Measurements from ENCODE around the gene ILKAP. TPM values are rescaled to one million over a fixed set of nuclear protein-coding genes. Genes with fewer than 3 reads are reported as not detected.

Gene ILKAP
- total RNA-seq, 3 donors from 2014 or later: 31.4 to 43.9 (median 38.3) TPM

DNA sequence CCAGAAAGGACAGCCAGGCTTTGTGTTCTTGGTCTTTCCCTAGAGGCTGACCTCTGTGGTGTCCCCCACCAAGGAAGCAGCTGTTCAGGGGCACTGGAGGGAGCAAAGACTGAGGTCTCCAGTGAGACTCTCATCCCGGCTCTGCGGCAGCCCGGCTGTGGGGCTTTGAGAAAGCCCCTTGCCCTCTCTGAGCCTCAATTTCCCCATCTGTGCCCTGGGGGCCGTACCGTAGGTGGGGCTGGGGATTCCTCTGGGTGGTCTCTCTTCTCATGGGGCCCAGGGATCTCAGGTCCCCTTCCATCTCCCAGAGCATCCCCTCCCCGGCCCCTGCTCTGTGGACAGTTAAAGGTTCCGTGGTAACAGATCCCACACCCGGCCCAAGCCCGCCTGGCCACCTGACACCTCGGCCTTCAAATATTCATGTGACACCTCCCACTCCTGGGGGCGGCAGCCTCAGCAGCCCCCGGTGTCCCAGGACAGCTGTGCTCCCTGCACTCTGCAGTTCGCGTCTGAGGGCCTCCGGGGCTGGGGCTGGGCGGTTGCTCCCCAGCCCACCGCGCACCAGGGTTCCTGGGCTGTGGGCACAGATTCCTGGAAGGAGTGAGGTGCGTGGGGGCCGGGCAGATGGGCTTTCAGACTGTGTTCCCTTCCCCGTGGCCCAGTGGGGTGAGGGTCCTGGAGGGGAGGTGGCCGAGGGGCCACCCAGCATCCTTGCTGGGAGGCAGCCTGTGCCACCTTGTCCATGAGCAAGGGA lies 80.1 kb downstream of the ILKAP start:
- Histone ChIP-seq H3K27me3 (peaks cover 0 to 7% of the 10 kb centered on the region in 2 donors), H3K9me3 (no peaks in the 10 kb centered on the region), H3K4me3 (no peak overlapping the region), H3K4me1 (no peaks in the 10 kb centered on the region), H3K36me3 (no peaks in the 10 kb centered on the region), H3K27ac (no peak overlapping the region)
- TF ChIP-seq POLR2AphosphoS5 (IDR thresholded peaks at IDR 0.05) (no peak), POLR2A (IDR thresholded peaks at IDR 0.05) (no peak)
- TF ChIP-seq, protein P1, sequence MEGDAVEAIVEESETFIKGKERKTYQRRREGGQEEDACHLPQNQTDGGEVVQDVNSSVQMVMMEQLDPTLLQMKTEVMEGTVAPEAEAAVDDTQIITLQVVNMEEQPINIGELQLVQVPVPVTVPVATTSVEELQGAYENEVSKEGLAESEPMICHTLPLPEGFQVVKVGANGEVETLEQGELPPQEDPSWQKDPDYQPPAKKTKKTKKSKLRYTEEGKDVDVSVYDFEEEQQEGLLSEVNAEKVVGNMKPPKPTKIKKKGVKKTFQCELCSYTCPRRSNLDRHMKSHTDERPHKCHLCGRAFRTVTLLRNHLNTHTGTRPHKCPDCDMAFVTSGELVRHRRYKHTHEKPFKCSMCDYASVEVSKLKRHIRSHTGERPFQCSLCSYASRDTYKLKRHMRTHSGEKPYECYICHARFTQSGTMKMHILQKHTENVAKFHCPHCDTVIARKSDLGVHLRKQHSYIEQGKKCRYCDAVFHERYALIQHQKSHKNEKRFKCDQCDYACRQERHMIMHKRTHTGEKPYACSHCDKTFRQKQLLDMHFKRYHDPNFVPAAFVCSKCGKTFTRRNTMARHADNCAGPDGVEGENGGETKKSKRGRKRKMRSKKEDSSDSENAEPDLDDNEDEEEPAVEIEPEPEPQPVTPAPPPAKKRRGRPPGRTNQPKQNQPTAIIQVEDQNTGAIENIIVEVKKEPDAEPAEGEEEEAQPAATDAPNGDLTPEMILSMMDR (IDR thresholded peaks at IDR 0.05): no peak
- no peak for DNase-seq (ENCODE audit: low spot score in 2 of 2)
- intact Hi-C loops (cut with DNase I; ENCODE audit: low total_unique reads): no loop called here

- peaks cover 0 to 10% of the 10 kb centered on the region in 2 donors for H3K27me3 ChIP-seq
- H3K27ac ChIP-seq: no peak overlapping the region
- no peaks in the 10 kb centered on the region for H3K4me1 ChIP-seq
- intact Hi-C loops (cut with DNase I; ENCODE audit: low total_unique reads): no loop called here
- H3K9me3 ChIP-seq: no peaks in the 10 kb centered on the region
- no peak overlapping the region for H3K4me3 ChIP-seq
- no peaks in the 10 kb centered on the region for H3K36me3 ChIP-seq
- no peak for DNase-seq (ENCODE audit: low spot score in 2 of 2)
- TF ChIP-seq, protein P1 (IDR thresholded peaks at IDR 0.05): no peak
- TF ChIP-seq POLR2A (IDR thresholded peaks at IDR 0.05) (no peak), POLR2AphosphoS5 (IDR thresholded peaks at IDR 0.05) (no peak)
Measured at GRCh38 chr2:238122287-238123217, 80.9 kb downstream of the ILKAP start.

DNA sequence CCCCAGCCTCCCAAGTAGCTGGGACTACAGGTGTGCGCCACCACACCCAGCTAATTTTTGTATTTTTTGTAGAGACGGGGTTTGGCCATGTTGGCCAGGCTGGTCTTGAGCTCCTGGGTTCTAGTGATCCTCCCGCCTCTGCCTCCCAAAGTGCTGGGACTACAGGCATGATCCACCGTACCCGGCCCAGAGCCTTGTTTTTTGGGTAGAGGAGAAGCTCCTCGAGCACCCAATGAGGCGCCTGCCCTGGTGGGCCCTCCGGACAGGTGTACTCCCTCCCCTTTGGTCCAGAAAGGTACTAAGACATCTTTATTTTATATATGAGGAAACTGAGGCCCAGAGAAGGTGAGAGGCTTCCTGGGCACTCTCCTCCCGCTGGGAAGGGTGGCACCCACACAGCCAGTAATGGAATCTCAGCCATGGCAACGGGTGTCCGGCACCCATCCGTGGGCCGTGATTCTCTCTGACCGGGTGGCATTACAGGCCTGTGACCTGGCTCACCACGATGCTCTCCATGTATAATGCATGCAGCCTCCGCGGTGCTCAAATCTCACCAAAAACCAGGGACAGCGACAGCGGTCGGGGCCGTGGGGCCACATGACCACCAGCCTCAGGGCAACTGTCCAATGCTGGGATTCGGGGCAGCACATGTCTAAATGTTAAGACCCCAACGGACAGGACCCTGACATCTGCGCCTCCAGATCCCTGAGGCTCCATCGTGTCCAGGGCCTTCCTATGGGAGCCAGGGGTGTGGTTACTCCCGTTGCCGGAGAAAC lies 81.8 kb downstream of the ILKAP start:
- Histone ChIP-seq H3K9me3 (no peaks in the 10 kb centered on the region), H3K4me1 (no peaks in the 10 kb centered on the region), H3K4me3 (no peak overlapping the region), H3K36me3 (no peaks in the 10 kb centered on the region), H3K27me3 (peaks cover 0 to 16% of the 10 kb centered on the region in 2 donors), H3K27ac (no peak overlapping the region)
- TF ChIP-seq, protein P1 (IDR thresholded peaks at IDR 0.05): no peak
- TF ChIP-seq POLR2AphosphoS5 (IDR thresholded peaks at IDR 0.05) (no peak), POLR2A (IDR thresholded peaks at IDR 0.05) (no peak)
- no peak for DNase-seq (ENCODE audit: low spot score in 2 of 2)
- intact Hi-C loops (cut with DNase I; ENCODE audit: low total_unique reads): no loop called here

GRCh38 chr2:238120463-238121298 lies 82.8 kb downstream of the ILKAP start:
- no peak overlapping the region for H3K27ac ChIP-seq
- no peak for DNase-seq (ENCODE audit: low spot score in 2 of 2)
- H3K9me3 ChIP-seq: no peaks in the 10 kb centered on the region
- no peaks in the 10 kb centered on the region for H3K4me1 ChIP-seq
- intact Hi-C loops (cut with DNase I; ENCODE audit: low total_unique reads): no loop called here
- peaks cover 0 to 22% of the 10 kb centered on the region in 2 donors for H3K27me3 ChIP-seq
- H3K4me3 ChIP-seq: no peak overlapping the region
- H3K36me3 ChIP-seq: no peaks in the 10 kb centered on the region
- no peak for TF ChIP-seq POLR2AphosphoS5 (IDR thresholded peaks at IDR 0.05)

Other genes with a start within 250 kb of the ILKAP start
- 10 to 100 TPM; 62.6 to 66.9 (median 64.0) TPM for gene UBE2F, start 236.7 kb downstream of the ILKAP start, total RNA-seq
- gene SCLY, start 142.7 kb downstream of the ILKAP start, total RNA-seq: 10 to 100 TPM; 11.2 to 16.7 (median 12.1) TPM
- gene ESPNL, start 103.4 kb downstream of the ILKAP start, total RNA-seq: 1 to 10 TPM in 1 of 3 donors, under 1 TPM in 2; 0.15 to 1.3 (median 0.64) TPM
- under 1 TPM; 0.15 to 0.98 (median 0.32) TPM for gene KLHL30, start 65.0 kb downstream of the ILKAP start, total RNA-seq
- gene ERFE, start 44.7 kb downstream of the ILKAP start, total RNA-seq: under 1 TPM in 2 of 3 donors, not detected in 1; 0.48 to 0.98 TPM
- 1 to 10 TPM; 4.0 to 5.6 (median 4.7) TPM for gene HES6, start 36.3 kb upstream of the ILKAP start, total RNA-seq
- gene PER2, start 84.9 kb upstream of the ILKAP start, total RNA-seq: 10 to 100 TPM; 14.1 to 29.7 (median 16.1) TPM
- gene TRAF3IP1, start 116.8 kb upstream of the ILKAP start, total RNA-seq: 10 to 100 TPM; 12.1 to 20.6 (median 15.7) TPM
- gene ASB1, start 223.2 kb upstream of the ILKAP start, total RNA-seq: 10 to 100 TPM; 11.2 to 18.7 (median 18.4) TPM